GM12892 (cell line): ENCODE measurements around the gene ARHGEF16.

ENCODE experiments used
- POLR2A ChIP-seq: IDR thresholded peaks from 2 replicates; pipeline ENCODE4 v1.6.1; 2011; ENCODE audit warnings: low read depth, low read length, control low read depth
- POLR2AphosphoS5 ChIP-seq: IDR thresholded peaks from 2 replicates; pipeline ENCODE4 v1.6.1; 2011; ENCODE audit warnings: low read depth, low read length, control low read depth

DNA sequence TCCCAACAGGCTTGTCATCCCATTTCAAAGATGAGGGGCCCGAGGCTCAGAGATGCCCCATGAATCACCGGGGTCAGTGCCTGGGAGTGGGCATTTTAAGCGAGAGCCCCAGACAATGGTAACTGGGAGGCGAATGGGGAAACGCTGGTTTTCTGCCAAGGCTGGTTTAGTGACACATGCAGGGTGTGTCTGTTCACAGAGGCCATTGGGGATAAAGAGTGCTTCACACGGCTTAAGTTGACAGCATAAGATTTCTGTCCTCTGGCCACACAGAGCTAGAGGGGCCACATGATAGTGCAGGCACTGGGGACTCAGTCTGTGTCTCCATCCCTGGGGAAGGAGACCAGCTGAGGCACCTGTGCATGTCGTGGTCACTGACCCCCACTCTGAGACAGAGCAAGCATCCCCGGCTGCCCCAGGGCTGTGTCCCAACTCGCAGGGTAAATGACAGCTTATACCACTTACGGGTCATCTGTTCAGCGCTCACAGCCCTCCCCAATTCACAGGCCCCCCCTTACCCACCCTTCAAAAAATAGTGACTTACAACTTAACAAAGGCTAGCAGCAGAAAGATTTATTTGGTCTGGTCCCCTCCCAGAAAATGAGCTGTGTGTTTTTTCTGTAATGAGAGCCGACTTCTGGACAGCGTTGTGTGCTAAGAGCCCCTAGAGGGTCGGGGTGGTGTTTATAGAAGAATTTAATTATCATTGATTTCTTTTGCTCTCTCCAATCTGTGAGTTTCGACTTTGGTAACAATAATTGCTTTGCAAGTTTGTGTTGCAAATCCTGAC, 34.9 kb upstream of the ARHGEF16 start:
- TF ChIP-seq POLR2A: no peak
- no peak for TF ChIP-seq POLR2AphosphoS5
